HepG2 (cell line): ENCODE results near the gene ECHS1. TPM values are rescaled to one million over a fixed set of nuclear protein-coding genes. Genes with fewer than 3 reads are reported as not detected.

Experiments
- ATAC-seq: fragments of 200-7000 bp; cut with Tn5 transposase; 3 replicates; pipeline ENCODE4 v1.9.1; 2020; ENCODE audit warnings: mild to moderate bottlenecking, moderate library complexity
- BruUV-seq: library from RNA; stranded (reverse); fragments of 400-500 nt; replicated peaks from 2 replicates; lab custom pipeline; 2021; lab: Mats Ljungman, UMichigan
- CTCF ChIA-PET: fragments of 300-600 bp; formaldehyde crosslinking; extraction: SDS; loops from one replicate; lab custom pipeline; 2021; ENCODE audit warnings: low total read pairs, inconsistent platforms, low intra/inter-chr PET ratio; lab: Yijun Ruan, JAX
- POLR2A ChIA-PET: fragments of 350-600 bp; sonication (Branson Sonifier 250); formaldehyde crosslinking; loops from one replicate; lab custom pipeline; 2020; ENCODE audit warnings: antibody characterized with exemption, inconsistent platforms; lab: Yijun Ruan, JAX
- DNase-seq: peaks from one replicate; pipeline ENCODE4 v3.0.0-alpha.2; 2015; ENCODE audit warnings: low spot score
- FAIRE-seq: peaks from 3 replicates; lab custom pipeline; 2011; peaks lifted over from hg19 to GRCh38; lab: Jason Lieb, UNC
- H2AFZ ChIP-seq: one replicate; pipeline ENCODE4 v1.6.1; 2011; ENCODE audit warnings: low read length, inconsistent platforms
- H3K27ac ChIP-seq: fragments of 300-600 bp; 3 replicates; pipeline ENCODE4 v1.8.0; 2011; ENCODE audit warnings: mixed run types, mild to moderate bottlenecking, mixed read lengths, low read length, inconsistent platforms; ENCODE audit not compliant: insufficient read depth; ENCODE audit errors: extremely low read length
- H3K27me3 ChIP-seq, 2 experiments: fragments of 200-600 bp in 1 of 2; 2 replicates in 1 of 2; 3 replicates in 1 of 2; pipeline versions ENCODE4 v1.6.0 to v1.8.0; 2011; ENCODE audit warnings: low read length in 2 of 2, mild to moderate bottlenecking in 2 of 2, moderate library complexity in 2 of 2, inconsistent platforms in 1 of 2; ENCODE audit not compliant: insufficient read depth in 2 of 2, control insufficient read depth in 1 of 2
- H3K36me3 ChIP-seq, 2 experiments: fragments of 200-600 bp in 1 of 2; replicated peaks in 1 of 2; 2 replicates in 1 of 2; 3 replicates in 1 of 2; pipeline versions ENCODE4 v1.5.1 to v1.8.0; 2011; ENCODE audit warnings: low read length in 2 of 2, inconsistent platforms in 1 of 2; ENCODE audit not compliant: insufficient read depth in 2 of 2, control insufficient read depth in 1 of 2
- H3K4me1 ChIP-seq: 2 replicates; pipeline ENCODE4 v1.5.1; 2012; ENCODE audit warnings: low read length, inconsistent platforms; ENCODE audit not compliant: insufficient read depth
- H3K4me2 ChIP-seq: 2 replicates; pipeline ENCODE4 v1.6.0; 2011; ENCODE audit warnings: low read depth, low read length, inconsistent platforms
- H3K4me3 ChIP-seq, 3 experiments: fragments of 200-600 bp in 1 of 3; sonication (generic), shearing (Covaris generic) in 1 of 3; replicated peaks in 1 of 3; 2 replicates each; pipeline ENCODE4 v1.5.1; 2011 to 2016; ENCODE audit warnings: low read length in 3 of 3, inconsistent platforms in 2 of 3, low read depth in 2 of 3, mild to moderate bottlenecking in 2 of 3, control low read depth in 1 of 3, mixed read lengths in 1 of 3; ENCODE audit not compliant: insufficient read depth in 1 of 3
- H3K79me2 ChIP-seq: one replicate; pipeline ENCODE4 v1.6.1; 2011; ENCODE audit warnings: low read length, inconsistent platforms; ENCODE audit not compliant: insufficient read depth
- H3K9ac ChIP-seq: 2 replicates; pipeline ENCODE4 v1.6.0; 2011; ENCODE audit warnings: mild to moderate bottlenecking, low read depth, low read length, inconsistent platforms; ENCODE audit not compliant: insufficient read depth
- H3K9me3 ChIP-seq: 2 replicates; pipeline ENCODE4 v1.5.1; 2012; ENCODE audit warnings: mild to moderate bottlenecking, low read length
- H4K20me1 ChIP-seq: 2 replicates; pipeline ENCODE4 v1.6.0; 2011; ENCODE audit warnings: inconsistent platforms, mild to moderate bottlenecking, low read length, moderate library complexity; ENCODE audit not compliant: insufficient read depth
- KMT2A ChIP-seq: sonication (generic); formaldehyde crosslinking; IDR thresholded peaks from 2 replicates; pipeline ENCODE4 v1.4.0; 2020; ENCODE audit warnings: missing genetic modification reagents
- POLR2A ChIP-seq, 2 experiments: IDR thresholded peaks; 2 replicates each; pipeline ENCODE4 v1.6.1; 2011; ENCODE audit warnings: low read depth in 2 of 2, low read length in 2 of 2, mild to moderate bottlenecking in 1 of 2, moderate library complexity in 1 of 2; ENCODE audit not compliant: insufficient read depth in 1 of 2
- WGBS: methylation state at CpG from one replicate; pipeline ENCODE4 v1.1.6; 2017; ENCODE audit warnings: low lambda C conversion rate; 5-methylcytosine and 5-hydroxymethylcytosine counted together
- in situ Hi-C: cut with HindIII; loops from 2 replicates; pipeline ENCODE4 v1.10.0; 2017; ENCODE audit warnings: low pct_unique_long_range_greater_than_20kb; ENCODE audit not compliant: extremely low pct_ligation_motif_present
- intact Hi-C: fragments of 100-400 bp; cut with micrococcal nuclease; formaldehyde crosslinking; loops from one replicate; pipeline ENCODE4 v1.10.0; 2022; ENCODE audit not compliant: unreplicated experiment
- polyA plus RNA-seq, 8 experiments: library from polyadenylated mRNA; depleted of rRNA in 3 of 8; stranded (reverse) in 7 of 8; unstranded in 1 of 8; fragments of >200 nt; fragmentation: Illumina TruSeq in 4 of 8; extraction: Trizol in 4 of 8; gene quantifications; 2 replicates each; pipeline versions ENCODE4 v1.2.1 to v1.2.3, GENCODE V29; 2011 to 2016; ENCODE audit warnings: low read depth in 4 of 8, missing spikeins in 1 of 8, mixed read lengths in 1 of 8; ENCODE audit not compliant: insufficient read depth in 1 of 8
- total RNA-seq, 5 experiments: library from RNA; depleted of rRNA; stranded (reverse); fragments of >200 nt; fragmentation: Illumina TruSeq; extraction: Trizol; gene quantifications; 2 replicates each; pipeline ENCODE4 v1.2.3, GENCODE V29; 2016; ENCODE audit warnings: low read depth in 1 of 5
- TF ChIP-seq, protein P1 (sequence below): sonication (generic); formaldehyde crosslinking; IDR thresholded peaks from 2 replicates; pipeline ENCODE4 v1.4.0; 2020; ENCODE audit warnings: missing genetic modification reagents

Gene ECHS1
- total and polyA plus RNA-seq, 2 of the 13 experiments (the other 11 are each of a cell fraction or from before 2014, with no cell fraction given): 32.7 to 195 TPM

DNA sequence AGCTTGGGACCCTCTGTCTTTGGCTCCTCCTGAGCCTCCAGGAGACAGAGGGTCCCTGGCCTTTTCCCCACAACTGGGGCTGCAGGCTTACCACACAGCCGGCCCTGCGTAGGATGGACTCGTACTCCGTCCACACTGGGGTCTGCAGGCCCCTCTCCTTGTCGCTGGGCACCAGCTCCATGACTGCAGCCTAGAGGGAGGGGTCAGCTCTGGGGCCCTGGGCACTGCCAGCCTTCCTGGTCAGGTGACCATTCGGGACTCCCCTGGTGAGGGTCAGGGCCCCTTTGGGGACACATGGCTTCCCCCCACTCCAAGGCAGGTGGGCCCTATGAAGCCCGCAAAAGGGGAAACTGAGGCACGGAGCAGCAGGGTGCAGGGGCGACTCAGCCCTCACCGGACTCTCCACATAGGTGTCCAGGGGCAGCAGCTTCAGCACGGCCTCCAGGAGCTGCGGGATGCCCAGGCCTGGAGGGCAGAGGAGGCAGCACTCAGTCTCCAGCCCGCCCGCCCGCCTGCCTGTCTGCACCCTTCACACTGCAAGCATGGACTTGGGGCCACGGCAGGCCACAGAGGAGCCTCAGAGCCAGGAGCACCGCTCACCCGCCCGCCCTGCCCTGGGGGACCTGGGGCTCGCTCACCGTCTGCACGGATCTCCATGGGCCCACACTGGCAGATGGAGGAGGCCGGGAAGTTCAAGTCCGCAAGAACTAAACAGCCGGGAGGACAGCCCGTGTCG is 16.4 kb downstream of the ECHS1 start (continued):
- TF ChIP-seq, protein P1, sequence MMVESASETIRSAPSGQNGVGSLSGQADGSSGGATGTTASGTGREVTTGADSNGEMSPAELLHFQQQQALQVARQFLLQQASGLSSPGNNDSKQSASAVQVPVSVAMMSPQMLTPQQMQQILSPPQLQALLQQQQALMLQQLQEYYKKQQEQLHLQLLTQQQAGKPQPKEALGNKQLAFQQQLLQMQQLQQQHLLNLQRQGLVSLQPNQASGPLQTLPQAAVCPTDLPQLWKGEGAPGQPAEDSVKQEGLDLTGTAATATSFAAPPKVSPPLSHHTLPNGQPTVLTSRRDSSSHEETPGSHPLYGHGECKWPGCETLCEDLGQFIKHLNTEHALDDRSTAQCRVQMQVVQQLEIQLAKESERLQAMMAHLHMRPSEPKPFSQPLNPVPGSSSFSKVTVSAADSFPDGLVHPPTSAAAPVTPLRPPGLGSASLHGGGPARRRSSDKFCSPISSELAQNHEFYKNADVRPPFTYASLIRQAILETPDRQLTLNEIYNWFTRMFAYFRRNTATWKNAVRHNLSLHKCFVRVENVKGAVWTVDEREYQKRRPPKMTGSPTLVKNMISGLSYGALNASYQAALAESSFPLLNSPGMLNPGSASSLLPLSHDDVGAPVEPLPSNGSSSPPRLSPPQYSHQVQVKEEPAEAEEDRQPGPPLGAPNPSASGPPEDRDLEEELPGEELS (CRISPR knock-in tag): no peak

DNA sequence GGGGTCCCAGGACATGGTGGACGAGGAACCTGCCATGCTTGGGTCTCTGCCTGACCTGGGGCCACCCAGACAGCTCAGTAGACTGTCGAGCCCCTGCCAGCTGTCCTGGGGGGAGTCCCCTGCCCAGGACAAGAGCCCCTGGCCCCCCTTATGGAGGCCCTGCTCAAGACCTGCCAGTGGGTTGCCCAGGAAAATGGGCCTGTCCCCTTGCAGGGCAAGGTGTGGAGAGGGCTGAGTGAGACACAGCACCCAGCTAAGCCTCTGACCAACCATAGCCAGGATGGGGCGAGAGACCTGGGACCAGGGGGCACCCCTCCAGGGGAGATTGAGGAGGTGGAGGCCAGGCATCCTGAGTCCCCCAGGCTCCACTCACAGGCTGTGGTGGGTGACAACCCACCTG is 17.2 kb downstream of the ECHS1 start:
- ATAC-seq: no peak
- ChIA-PET CTCF (no interaction called here), POLR2A (interaction anchor here (1.2 to 5.1 kb wide), 3 partner anchors 8 to 32 kb away, joined by 3 to 124 read pairs (median 4); partner anchors contain the start of genes ECHS1 and PRAP1)
- Histone ChIP-seq H3K36me3 (peaks cover 5 to 14% of the 10 kb centered on the region in 2 experiments; a peak in 3 of 5 replicates), H3K27ac (no peak overlapping the region), H4K20me1 (peaks cover 13% of the 10 kb centered on the region; the same call in 1 of the 2 replicates), H3K79me2 (peaks cover 12% of the 10 kb centered on the region), H3K9ac (peak overlapping the region; percentile 92), H3K27me3 (no peaks in the 10 kb centered on the region), H3K4me1 (peaks cover 39% of the 10 kb centered on the region), H3K4me3 (peak overlapping the region in 1 of 3 experiments; percentile 90; a peak in 2 of 6 replicates), H2AFZ (no peak overlapping the region), H3K4me2 (peak overlapping the region; percentile 98), H3K9me3 (no peaks in the 10 kb centered on the region)
- intact Hi-C loops: no loop called here
- WGBS: 100% methylated on average over 1 of the region's 3 CpGs
- no TSS peak for BruUV-seq
- no peak for DNase-seq
- FAIRE-seq: no peak
- in situ Hi-C loops: no loop called here
- TF ChIP-seq POLR2A (IDR thresholded peaks at IDR 0.05; ENCODE audit: insufficient read depth in 1 of 2, low read depth in 2 of 2, low read length in 2 of 2): 0 out of 4 replicates have a peak, but pooled peaks of 1 of the 2 experiments have one; percentile 1
- no peak for TF ChIP-seq KMT2A (CRISPR knock-in tag)
